Measurements from ENCODE around the gene AGPAT2.
"Not testable (repeated sequence)": the region's sequence is repeated elsewhere in the genome, so short reads cannot be mapped to it uniquely, and the experiment has no call there.

The AGPAT2 gene

GRCh38 chr9:136643596-136644342 lies 43.5 kb downstream of the AGPAT2 start:
- DNase-seq = no peak

GRCh38 chr9:136642439-136642921 lies 44.8 kb downstream of the AGPAT2 start:
- DNase-seq = no peak

GRCh38 chr9:136640171-136641111 lies 46.8 kb downstream of the AGPAT2 start:
- DNase-seq = no peak

GRCh38 chr9:136634904-136635303 lies 52.4 kb downstream of the AGPAT2 start:
- DNase-seq = no peak

- not testable (repeated sequence) for DNase-seq
These were observed 54.7 kb downstream of the AGPAT2 start for GRCh38 chr9:136632491-136633106.

- not testable (repeated sequence) for DNase-seq
These were observed 55.2 kb downstream of the AGPAT2 start for GRCh38 chr9:136632072-136632471.

- peak; percentile 90 for DNase-seq
These were observed 55.9 kb downstream of the AGPAT2 start for GRCh38 chr9:136631038-136632000.

GRCh38 chr9:136630662-136630992 lies 56.6 kb downstream of the AGPAT2 start:
- no peak for DNase-seq

- DNase-seq = peak; percentile 77
These were observed 57.2 kb downstream of the AGPAT2 start for GRCh38 chr9:136629879-136630661.

- DNase-seq = no peak
These were observed 58.0 kb downstream of the AGPAT2 start for GRCh38 chr9:136629001-136629878.

GRCh38 chr9:136628268-136628667 lies 59.0 kb downstream of the AGPAT2 start:
- no peak for DNase-seq

- DNase-seq = no peak
These were observed 59.6 kb downstream of the AGPAT2 start for GRCh38 chr9:136627703-136628102.

- peak; percentile 22 for DNase-seq
These were observed 60.3 kb downstream of the AGPAT2 start for GRCh38 chr9:136626740-136627642.

GRCh38 chr9:136626066-136626725 lies 61.1 kb downstream of the AGPAT2 start:
- DNase-seq = no peak

- DNase-seq = peak; percentile 25
These were observed 61.9 kb downstream of the AGPAT2 start for GRCh38 chr9:136625101-136626065.

- DNase-seq = no peak
These were observed 62.9 kb downstream of the AGPAT2 start for GRCh38 chr9:136624184-136624951.

GRCh38 chr9:136623842-136624183 lies 63.4 kb downstream of the AGPAT2 start:
- no peak for DNase-seq

All from hematopoietic multipotent progenitor cell treated with erythropoietin and hydrocortisone succinate and interleukin-3 and kit ligand, for 6 days (in vitro differentiated cells).